Measurements from ENCODE around the gene TKFC.

DNA sequence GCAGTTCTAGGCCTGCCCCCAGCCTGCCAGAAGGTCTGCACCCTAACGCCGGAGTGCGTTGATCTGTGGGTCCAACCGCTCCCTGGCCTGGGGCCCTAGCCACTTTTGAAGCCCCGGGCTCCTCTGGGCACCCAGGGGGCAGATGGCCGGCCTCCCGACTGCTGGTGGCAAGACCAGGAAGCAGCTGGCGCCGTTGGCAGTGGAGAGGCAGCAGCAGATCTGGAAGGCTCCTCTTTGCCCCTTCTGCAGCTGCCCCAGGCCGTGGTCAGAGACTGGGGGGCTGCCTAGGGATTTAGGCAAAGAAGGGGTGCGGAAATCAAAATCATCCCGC, 37.5 kb upstream of the TKFC start:
- TF ChIP-seq, protein P1, sequence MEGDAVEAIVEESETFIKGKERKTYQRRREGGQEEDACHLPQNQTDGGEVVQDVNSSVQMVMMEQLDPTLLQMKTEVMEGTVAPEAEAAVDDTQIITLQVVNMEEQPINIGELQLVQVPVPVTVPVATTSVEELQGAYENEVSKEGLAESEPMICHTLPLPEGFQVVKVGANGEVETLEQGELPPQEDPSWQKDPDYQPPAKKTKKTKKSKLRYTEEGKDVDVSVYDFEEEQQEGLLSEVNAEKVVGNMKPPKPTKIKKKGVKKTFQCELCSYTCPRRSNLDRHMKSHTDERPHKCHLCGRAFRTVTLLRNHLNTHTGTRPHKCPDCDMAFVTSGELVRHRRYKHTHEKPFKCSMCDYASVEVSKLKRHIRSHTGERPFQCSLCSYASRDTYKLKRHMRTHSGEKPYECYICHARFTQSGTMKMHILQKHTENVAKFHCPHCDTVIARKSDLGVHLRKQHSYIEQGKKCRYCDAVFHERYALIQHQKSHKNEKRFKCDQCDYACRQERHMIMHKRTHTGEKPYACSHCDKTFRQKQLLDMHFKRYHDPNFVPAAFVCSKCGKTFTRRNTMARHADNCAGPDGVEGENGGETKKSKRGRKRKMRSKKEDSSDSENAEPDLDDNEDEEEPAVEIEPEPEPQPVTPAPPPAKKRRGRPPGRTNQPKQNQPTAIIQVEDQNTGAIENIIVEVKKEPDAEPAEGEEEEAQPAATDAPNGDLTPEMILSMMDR (IDR thresholded peaks at IDR 0.05): no peak
- no peak for TF ChIP-seq POLR2AphosphoS5 (IDR thresholded peaks at IDR 0.05; ENCODE audit: low read depth, low read length)
- TF ChIP-seq TCF7L2 (IDR thresholded peaks at IDR 0.05; ENCODE audit: low read depth, low read length): no peak
- TF ChIP-seq SIN3A (IDR thresholded peaks at IDR 0.05; ENCODE audit: borderline replicate concordance, insufficient read depth, low read depth, low read length): no peak
- TF ChIP-seq, protein P2, sequence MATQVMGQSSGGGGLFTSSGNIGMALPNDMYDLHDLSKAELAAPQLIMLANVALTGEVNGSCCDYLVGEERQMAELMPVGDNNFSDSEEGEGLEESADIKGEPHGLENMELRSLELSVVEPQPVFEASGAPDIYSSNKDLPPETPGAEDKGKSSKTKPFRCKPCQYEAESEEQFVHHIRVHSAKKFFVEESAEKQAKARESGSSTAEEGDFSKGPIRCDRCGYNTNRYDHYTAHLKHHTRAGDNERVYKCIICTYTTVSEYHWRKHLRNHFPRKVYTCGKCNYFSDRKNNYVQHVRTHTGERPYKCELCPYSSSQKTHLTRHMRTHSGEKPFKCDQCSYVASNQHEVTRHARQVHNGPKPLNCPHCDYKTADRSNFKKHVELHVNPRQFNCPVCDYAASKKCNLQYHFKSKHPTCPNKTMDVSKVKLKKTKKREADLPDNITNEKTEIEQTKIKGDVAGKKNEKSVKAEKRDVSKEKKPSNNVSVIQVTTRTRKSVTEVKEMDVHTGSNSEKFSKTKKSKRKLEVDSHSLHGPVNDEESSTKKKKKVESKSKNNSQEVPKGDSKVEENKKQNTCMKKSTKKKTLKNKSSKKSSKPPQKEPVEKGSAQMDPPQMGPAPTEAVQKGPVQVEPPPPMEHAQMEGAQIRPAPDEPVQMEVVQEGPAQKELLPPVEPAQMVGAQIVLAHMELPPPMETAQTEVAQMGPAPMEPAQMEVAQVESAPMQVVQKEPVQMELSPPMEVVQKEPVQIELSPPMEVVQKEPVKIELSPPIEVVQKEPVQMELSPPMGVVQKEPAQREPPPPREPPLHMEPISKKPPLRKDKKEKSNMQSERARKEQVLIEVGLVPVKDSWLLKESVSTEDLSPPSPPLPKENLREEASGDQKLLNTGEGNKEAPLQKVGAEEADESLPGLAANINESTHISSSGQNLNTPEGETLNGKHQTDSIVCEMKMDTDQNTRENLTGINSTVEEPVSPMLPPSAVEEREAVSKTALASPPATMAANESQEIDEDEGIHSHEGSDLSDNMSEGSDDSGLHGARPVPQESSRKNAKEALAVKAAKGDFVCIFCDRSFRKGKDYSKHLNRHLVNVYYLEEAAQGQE (IDR thresholded peaks at IDR 0.05; ENCODE audit: insufficient read depth in 1 of 2, low read depth in 2 of 2, low read length in 1 of 2): no peak
